Endothelial cell (in vitro differentiated cells): ENCODE data around the gene FEM1C. TPM values are rescaled to one million over a fixed set of nuclear protein-coding genes. Genes with fewer than 3 reads are reported as not detected.

Experiments used
- DNase-seq: peaks from one replicate; pipeline ENCODE4 v3.0.0; 2021; ENCODE audit warnings: low spot score
- H3K27ac Mint-ChIP-seq: one replicate; pipeline ENCODE4 v1.8.0; 2021; ENCODE audit warnings: mixed read lengths, inconsistent platforms; ENCODE audit not compliant: unreplicated experiment
- H3K27me3 Mint-ChIP-seq: one replicate; pipeline ENCODE4 v1.8.0; 2021; ENCODE audit warnings: mild to moderate bottlenecking, moderate library complexity, mixed read lengths, inconsistent platforms; ENCODE audit not compliant: unreplicated experiment
- H3K36me3 Mint-ChIP-seq: one replicate; pipeline ENCODE4 v1.8.0; 2021; ENCODE audit warnings: mild to moderate bottlenecking, low read depth, mixed read lengths, inconsistent platforms; ENCODE audit not compliant: unreplicated experiment
- H3K4me1 Mint-ChIP-seq: one replicate; pipeline ENCODE4 v1.8.0; 2021; ENCODE audit warnings: mild to moderate bottlenecking, mixed read lengths, inconsistent platforms; ENCODE audit not compliant: unreplicated experiment
- H3K4me3 Mint-ChIP-seq: one replicate; pipeline ENCODE4 v1.8.0; 2021; ENCODE audit warnings: mild to moderate bottlenecking, mixed read lengths, inconsistent platforms; ENCODE audit not compliant: unreplicated experiment
- H3K9me3 Mint-ChIP-seq: one replicate; pipeline ENCODE4 v1.8.0; 2021; ENCODE audit warnings: mixed read lengths, inconsistent platforms; ENCODE audit not compliant: unreplicated experiment
- CTCF ChIP-seq: fragments of 200-600 bp; sonication (generic); IDR thresholded peaks from one replicate; pipeline ENCODE4 v1.5.0; 2021; ENCODE audit warnings: antibody characterized with exemption; ENCODE audit not compliant: unreplicated experiment
- total RNA-seq: library from RNA; stranded (reverse); fragmentation: NEBNext Ultra II Directional; extraction: Animal tissue kit (Norgen Biotek cat#: 25700); gene quantifications from one replicate; pipeline ENCODE4 v1.2.1, GENCODE V29; 2021; ENCODE audit not compliant: unreplicated experiment

FEM1C gene
- total RNA-seq, 1 donor from 2014 or later: 16.8 TPM

DNA sequence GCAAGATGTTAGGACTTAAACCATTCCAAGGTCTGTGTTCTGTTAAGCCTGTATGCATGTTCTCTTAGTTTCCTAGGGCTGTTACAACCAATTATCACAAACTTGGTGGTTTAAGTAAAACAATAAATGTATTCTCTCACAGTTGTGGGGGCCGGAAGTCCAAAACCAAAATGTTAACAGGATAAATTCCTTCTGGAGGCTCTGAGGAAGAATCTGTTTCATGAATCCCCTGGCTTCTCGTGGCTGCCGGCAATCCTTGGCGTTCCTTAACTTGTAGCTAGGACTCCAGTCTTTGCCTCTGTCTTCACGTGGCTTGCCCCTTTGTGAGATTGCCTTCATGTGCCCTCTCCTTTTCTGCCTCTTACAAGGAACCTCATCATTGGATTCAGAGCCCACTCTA is 30.4 kb downstream of the FEM1C start:
- H3K9me3 Mint-ChIP-seq: no peaks in the 10 kb centered on the region
- no peak overlapping the region for H3K27ac Mint-ChIP-seq
- TF ChIP-seq CTCF: no peak
- H3K4me1 Mint-ChIP-seq: no peaks in the 10 kb centered on the region
- no peaks in the 10 kb centered on the region for H3K36me3 Mint-ChIP-seq
- H3K27me3 Mint-ChIP-seq: no peaks in the 10 kb centered on the region
- no peak for DNase-seq
- no peak overlapping the region for H3K4me3 Mint-ChIP-seq

- no peak overlapping the region for H3K4me3 Mint-ChIP-seq
- no peak for TF ChIP-seq CTCF
- no peaks in the 10 kb centered on the region for H3K36me3 Mint-ChIP-seq
- no peak overlapping the region for H3K27ac Mint-ChIP-seq
- H3K4me1 Mint-ChIP-seq: no peaks in the 10 kb centered on the region
- H3K9me3 Mint-ChIP-seq: no peaks in the 10 kb centered on the region
- no peaks in the 10 kb centered on the region for H3K27me3 Mint-ChIP-seq
- no peak for DNase-seq
Measured at GRCh38 chr5:115511632-115512031, 32.9 kb downstream of the FEM1C start.

GRCh38 chr5:115510145-115510645 is 34.4 kb downstream of the FEM1C start:
- Mint-ChIP-seq H3K27me3 (no peaks in the 10 kb centered on the region), H3K4me1 (no peaks in the 10 kb centered on the region), H3K36me3 (no peaks in the 10 kb centered on the region)

DNA sequence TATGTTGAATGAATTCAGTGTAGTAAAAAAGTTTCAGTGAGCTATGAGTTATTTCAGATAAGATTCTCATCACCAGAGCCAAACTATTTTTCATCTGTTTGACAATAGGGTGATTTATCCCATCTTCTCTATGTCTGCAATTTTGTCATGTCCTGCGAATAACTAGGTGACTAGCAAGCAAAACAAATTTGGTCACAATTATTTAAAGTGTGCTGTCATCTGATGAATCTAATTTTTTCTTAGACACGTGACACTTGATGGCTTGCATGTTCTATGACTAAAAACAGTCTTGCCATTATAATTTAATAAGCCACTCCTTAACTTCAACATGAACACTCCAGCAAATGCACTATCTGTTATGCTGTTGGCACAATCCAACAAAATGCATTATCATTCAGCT is 35.0 kb downstream of the FEM1C start:
- Mint-ChIP-seq H3K27ac (no peak overlapping the region), H3K27me3 (no peaks in the 10 kb centered on the region), H3K4me3 (no peak overlapping the region), H3K4me1 (no peaks in the 10 kb centered on the region), H3K9me3 (no peaks in the 10 kb centered on the region), H3K36me3 (no peaks in the 10 kb centered on the region)
- no peak for TF ChIP-seq CTCF
- no peak for DNase-seq

More at GRCh38 chr5:115510145-115510645, 34.4 kb downstream of the FEM1C start:
- no peak for TF ChIP-seq CTCF
- H3K9me3 Mint-ChIP-seq: no peaks in the 10 kb centered on the region
- H3K27ac Mint-ChIP-seq: no peak overlapping the region
- no peak for DNase-seq
- H3K4me3 Mint-ChIP-seq: no peak overlapping the region

GRCh38 chr5:115507681-115508080 is 36.9 kb downstream of the FEM1C start:
- Mint-ChIP-seq H3K27ac (no peak overlapping the region), H3K27me3 (no peaks in the 10 kb centered on the region), H3K9me3 (no peaks in the 10 kb centered on the region), H3K36me3 (no peaks in the 10 kb centered on the region), H3K4me3 (no peak overlapping the region), H3K4me1 (no peaks in the 10 kb centered on the region)
- TF ChIP-seq CTCF: no peak
- DNase-seq: no peak
